SU-DHL-6 (cell line): ENCODE results near the gene COPRS.

Source experiments
- EZH2phosphoT487 ChIP-seq: fragments of 200-600 bp; sonication (generic), shearing (Covaris generic); conservative IDR thresholded peaks from 2 replicates; pipeline ENCODE4 v1.6.1; 2018; ENCODE audit warnings: mild to moderate bottlenecking, antibody characterized with exemption, low read length, moderate library complexity, mixed read lengths
- TF ChIP-seq, protein P1 (sequence below): fragments of 200-600 bp; sonication (generic); IDR thresholded peaks from one replicate; pipeline ENCODE4 v1.5.1; 2017; ENCODE audit warnings: antibody characterized with exemption, mild to moderate bottlenecking, low read length, moderate library complexity; ENCODE audit not compliant: insufficient read depth, poor library complexity, severe bottlenecking

DNA sequence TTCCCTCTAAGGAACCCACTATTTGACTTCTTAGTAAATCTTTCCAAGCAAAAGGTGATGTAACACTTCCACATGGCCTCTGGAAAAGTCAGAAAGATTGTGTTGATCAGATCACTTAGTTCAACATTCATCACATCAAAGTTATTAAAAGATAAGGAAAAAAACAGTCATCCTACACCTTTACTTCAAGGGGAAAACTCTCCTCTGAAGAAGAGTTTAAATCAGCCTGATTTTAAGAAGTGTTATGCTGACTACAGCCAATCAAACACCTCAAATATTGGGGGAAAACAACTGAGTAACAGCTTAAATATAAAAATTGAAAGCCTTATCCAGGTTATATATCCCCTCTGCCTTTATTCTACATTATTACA is 19.6 kb upstream of the COPRS start:
- TF ChIP-seq, protein P1, sequence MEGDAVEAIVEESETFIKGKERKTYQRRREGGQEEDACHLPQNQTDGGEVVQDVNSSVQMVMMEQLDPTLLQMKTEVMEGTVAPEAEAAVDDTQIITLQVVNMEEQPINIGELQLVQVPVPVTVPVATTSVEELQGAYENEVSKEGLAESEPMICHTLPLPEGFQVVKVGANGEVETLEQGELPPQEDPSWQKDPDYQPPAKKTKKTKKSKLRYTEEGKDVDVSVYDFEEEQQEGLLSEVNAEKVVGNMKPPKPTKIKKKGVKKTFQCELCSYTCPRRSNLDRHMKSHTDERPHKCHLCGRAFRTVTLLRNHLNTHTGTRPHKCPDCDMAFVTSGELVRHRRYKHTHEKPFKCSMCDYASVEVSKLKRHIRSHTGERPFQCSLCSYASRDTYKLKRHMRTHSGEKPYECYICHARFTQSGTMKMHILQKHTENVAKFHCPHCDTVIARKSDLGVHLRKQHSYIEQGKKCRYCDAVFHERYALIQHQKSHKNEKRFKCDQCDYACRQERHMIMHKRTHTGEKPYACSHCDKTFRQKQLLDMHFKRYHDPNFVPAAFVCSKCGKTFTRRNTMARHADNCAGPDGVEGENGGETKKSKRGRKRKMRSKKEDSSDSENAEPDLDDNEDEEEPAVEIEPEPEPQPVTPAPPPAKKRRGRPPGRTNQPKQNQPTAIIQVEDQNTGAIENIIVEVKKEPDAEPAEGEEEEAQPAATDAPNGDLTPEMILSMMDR, result no peak
- no peak for TF ChIP-seq EZH2phosphoT487
